WERI-Rb-1 (cell line): Measurements from ENCODE around the gene CHST11.

Experiments used
- DNase-seq: peaks from one replicate; pipeline ENCODE4 v3.0.0-alpha.2; 2020
- H3K27ac ChIP-seq: fragments of 250-450 bp; sonication (Bioruptor Pico); 2 replicates; pipeline ENCODE4 v1.5.1; 2020; ENCODE audit warnings: mild to moderate bottlenecking, moderate library complexity
- H3K27me3 ChIP-seq: fragments of 250-450 bp; sonication (Bioruptor Pico); 2 replicates; pipeline ENCODE4 v1.5.1; 2021; ENCODE audit warnings: mild to moderate bottlenecking, low read depth, moderate library complexity; ENCODE audit not compliant: insufficient read depth, severe bottlenecking
- H3K36me3 ChIP-seq: fragments of 250-450 bp; sonication (Bioruptor Pico); 2 replicates; pipeline ENCODE4 v1.5.1; 2020; ENCODE audit warnings: mild to moderate bottlenecking, moderate library complexity
- H3K4me3 ChIP-seq: 2 replicates; pipeline ENCODE4 v1.5.1; 2011; ENCODE audit warnings: low read depth, mild to moderate bottlenecking, control low read depth, low read length
- H3K9me3 ChIP-seq: fragments of 250-450 bp; sonication (Bioruptor Pico); 2 replicates; pipeline ENCODE4 v1.5.1; 2021; ENCODE audit warnings: mild to moderate bottlenecking, moderate library complexity; ENCODE audit not compliant: severe bottlenecking
- CTCF ChIP-seq: IDR thresholded peaks from 2 replicates; pipeline ENCODE4 v1.5.1; 2011; ENCODE audit warnings: low read depth, mild to moderate bottlenecking, control low read depth, inconsistent platforms, low read length

Gene CHST11

GRCh38 chr12:104577581-104577981 lies 120.8 kb downstream of the CHST11 start:
- DNase-seq = no peak
- no peak for TF ChIP-seq CTCF
- Histone ChIP-seq H3K4me3 (no peak overlapping the region), H3K27ac (no peak overlapping the region), H3K27me3 (no peaks in the 10 kb centered on the region), H3K36me3 (no peaks in the 10 kb centered on the region), H3K9me3 (peaks cover 2% of the 10 kb centered on the region)

GRCh38 chr12:104578453-104578852 lies 121.7 kb downstream of the CHST11 start:
- H3K9me3 ChIP-seq = peaks cover under 1% of the 10 kb centered on the region
- no peaks in the 10 kb centered on the region for H3K27me3 ChIP-seq
- H3K27ac ChIP-seq = no peak overlapping the region
- H3K36me3 ChIP-seq = no peaks in the 10 kb centered on the region
- no peak overlapping the region for H3K4me3 ChIP-seq
- TF ChIP-seq CTCF = no peak
- DNase-seq = no peak

GRCh38 chr12:104579718-104580495 lies 123.2 kb downstream of the CHST11 start:
- Histone ChIP-seq H3K36me3 (no peaks in the 10 kb centered on the region), H3K4me3 (no peak overlapping the region), H3K27me3 (no peaks in the 10 kb centered on the region), H3K9me3 (no peaks in the 10 kb centered on the region), H3K27ac (no peak overlapping the region)
- no peak for TF ChIP-seq CTCF
- DNase-seq = no peak

GRCh38 chr12:104581005-104581570 lies 124.3 kb downstream of the CHST11 start:
- no peak overlapping the region for H3K27ac ChIP-seq

GRCh38 chr12:104582739-104583138 lies 126.0 kb downstream of the CHST11 start:
- Histone ChIP-seq H3K4me3 (no peak overlapping the region), H3K36me3 (no peaks in the 10 kb centered on the region), H3K27ac (no peak overlapping the region), H3K9me3 (no peaks in the 10 kb centered on the region), H3K27me3 (no peaks in the 10 kb centered on the region)
- DNase-seq = no peak
- no peak for TF ChIP-seq CTCF

More at GRCh38 chr12:104581005-104581570, 124.3 kb downstream of the CHST11 start:
- no peak for TF ChIP-seq CTCF
- DNase-seq = no peak
- Histone ChIP-seq H3K9me3 (no peaks in the 10 kb centered on the region), H3K27me3 (no peaks in the 10 kb centered on the region), H3K36me3 (no peaks in the 10 kb centered on the region), H3K4me3 (no peak overlapping the region)
